Measurements from ENCODE around the gene FGD5.
"Not testable (repeated sequence)": the region's sequence is repeated elsewhere in the genome, so short reads cannot be mapped to it uniquely, and the experiment has no call there.

The FGD5 gene

GRCh38 chr3:14891135-14892132, 72.7 kb downstream of the FGD5 start:
- in situ Hi-C loops (cut with HindIII; ENCODE audit: low sequenced_read_pairs): no loop called here

- in situ Hi-C loops (cut with HindIII; ENCODE audit: low sequenced_read_pairs): no loop called here
Observed at GRCh38 chr3:14892226-14892625, 73.5 kb downstream of the FGD5 start.

- in situ Hi-C loops (cut with HindIII; ENCODE audit: low sequenced_read_pairs): no loop called here
Observed at GRCh38 chr3:14894085-14894484, 75.3 kb downstream of the FGD5 start.

- in situ Hi-C loops (cut with HindIII; ENCODE audit: low sequenced_read_pairs): no loop called here
Observed at GRCh38 chr3:14897266-14897665, 78.5 kb downstream of the FGD5 start.

- in situ Hi-C loops (cut with HindIII; ENCODE audit: low sequenced_read_pairs): no loop called here
Observed at GRCh38 chr3:14898929-14899328, 80.2 kb downstream of the FGD5 start.

- in situ Hi-C loops (cut with HindIII; ENCODE audit: low sequenced_read_pairs): no loop called here
Observed at GRCh38 chr3:14899993-14900618, 81.3 kb downstream of the FGD5 start.

- in situ Hi-C loops (cut with HindIII; ENCODE audit: low sequenced_read_pairs): no loop called here
Observed at GRCh38 chr3:14900881-14901873, 82.4 kb downstream of the FGD5 start.

- in situ Hi-C loops (cut with HindIII; ENCODE audit: low sequenced_read_pairs): no loop called here
Observed at GRCh38 chr3:14902719-14903118, 84.0 kb downstream of the FGD5 start.

- in situ Hi-C loops (cut with HindIII; ENCODE audit: low sequenced_read_pairs): not testable (repeated sequence)
Observed at GRCh38 chr3:14903501-14903900, 84.7 kb downstream of the FGD5 start.

GRCh38 chr3:14905055-14905657, 86.4 kb downstream of the FGD5 start:
- in situ Hi-C loops (cut with HindIII; ENCODE audit: low sequenced_read_pairs): no loop called here

GRCh38 chr3:14906355-14906971, 87.7 kb downstream of the FGD5 start:
- in situ Hi-C loops (cut with HindIII; ENCODE audit: low sequenced_read_pairs): no loop called here

- in situ Hi-C loops (cut with HindIII; ENCODE audit: low sequenced_read_pairs): no loop called here
Observed at GRCh38 chr3:14907043-14907966, 88.5 kb downstream of the FGD5 start.

GRCh38 chr3:14909250-14909649, 90.5 kb downstream of the FGD5 start:
- in situ Hi-C loops (cut with HindIII; ENCODE audit: low sequenced_read_pairs): no loop called here

GRCh38 chr3:14911651-14912050, 92.9 kb downstream of the FGD5 start:
- in situ Hi-C loops (cut with HindIII; ENCODE audit: low sequenced_read_pairs): no loop called here

GRCh38 chr3:14913071-14913925, 94.5 kb downstream of the FGD5 start:
- in situ Hi-C loops (cut with HindIII; ENCODE audit: low sequenced_read_pairs): no loop called here

GRCh38 chr3:14913926-14914778, 95.4 kb downstream of the FGD5 start:
- in situ Hi-C loops (cut with HindIII; ENCODE audit: low sequenced_read_pairs): no loop called here

- in situ Hi-C loops (cut with HindIII; ENCODE audit: low sequenced_read_pairs): no loop called here
Observed at GRCh38 chr3:14914779-14915117, 96.0 kb downstream of the FGD5 start.
